Eye (tissue), 1 donor: ENCODE measurements around the gene BDKRB2.
A peak's percentile ranks its signal among the peaks of the same experiment; 100 is the strongest.
"Not testable (repeated sequence)": the region's sequence is repeated elsewhere in the genome, so short reads cannot be mapped to it uniquely, and the experiment has no call there.

Experiments used
- DNase-seq: peaks from one replicate; pipeline ENCODE4 v3.0.0-alpha.2; 2015

Gene BDKRB2

GRCh38 chr14:96225213-96225612 lies 20.6 kb downstream of the BDKRB2 start:
- DNase-seq = no peak

- no peak for DNase-seq
These were observed 21.1 kb downstream of the BDKRB2 start for GRCh38 chr14:96225745-96226151.

- no peak for DNase-seq
These were observed 22.8 kb downstream of the BDKRB2 start for GRCh38 chr14:96227428-96227827.

- no peak for DNase-seq
These were observed 24.7 kb downstream of the BDKRB2 start for GRCh38 chr14:96229315-96229714.

GRCh38 chr14:96231056-96231455 lies 26.4 kb downstream of the BDKRB2 start:
- DNase-seq = no peak

GRCh38 chr14:96231526-96232130 lies 27.0 kb downstream of the BDKRB2 start:
- peak; percentile 81 for DNase-seq

- DNase-seq = peak; percentile 28
These were observed 27.9 kb downstream of the BDKRB2 start for GRCh38 chr14:96232506-96232905.

GRCh38 chr14:96233661-96234060 lies 29.0 kb downstream of the BDKRB2 start:
- no peak for DNase-seq

- DNase-seq = no peak
These were observed 30.8 kb downstream of the BDKRB2 start for GRCh38 chr14:96235426-96235825.

GRCh38 chr14:96237641-96238040 lies 33.0 kb downstream of the BDKRB2 start:
- no peak for DNase-seq

GRCh38 chr14:96238676-96239265 lies 34.1 kb downstream of the BDKRB2 start:
- no peak for DNase-seq

GRCh38 chr14:96239711-96240141 lies 35.1 kb downstream of the BDKRB2 start:
- DNase-seq = no peak

- DNase-seq = no peak
These were observed 36.0 kb downstream of the BDKRB2 start for GRCh38 chr14:96240641-96241040.

GRCh38 chr14:96242126-96242525 lies 37.5 kb downstream of the BDKRB2 start:
- no peak for DNase-seq

- no peak for DNase-seq
These were observed 39.1 kb downstream of the BDKRB2 start for GRCh38 chr14:96243785-96244184.

GRCh38 chr14:96245074-96245473 lies 40.4 kb downstream of the BDKRB2 start:
- DNase-seq = not testable (repeated sequence)

- no peak for DNase-seq
These were observed 41.3 kb downstream of the BDKRB2 start for GRCh38 chr14:96245710-96246538.

GRCh38 chr14:96246539-96246847 lies 41.9 kb downstream of the BDKRB2 start:
- no peak for DNase-seq

GRCh38 chr14:96247031-96247430 lies 42.4 kb downstream of the BDKRB2 start:
- no peak for DNase-seq

GRCh38 chr14:96249029-96249428 lies 44.4 kb downstream of the BDKRB2 start:
- DNase-seq = no peak

- DNase-seq = no peak
These were observed 45.8 kb downstream of the BDKRB2 start for GRCh38 chr14:96250485-96250884.

- DNase-seq = no peak
These were observed 47.1 kb downstream of the BDKRB2 start for GRCh38 chr14:96251656-96252155.

- no peak for DNase-seq
These were observed 47.8 kb downstream of the BDKRB2 start for GRCh38 chr14:96252323-96252998.
